Measurements from ENCODE around the gene MUC20. TPM values are rescaled to one million over a fixed set of nuclear protein-coding genes. Genes with fewer than 3 reads are reported as not detected.

MUC20 gene
- total and polyA plus RNA-seq, 9 of the 15 experiments (the other 6 are each of a cell fraction or from before 2014, with no cell fraction given), result 0.03 to 0.23 (median 0.15) TPM; not detected in 3

GRCh38 chr3:195715583-195716266, 5.1 kb upstream of the MUC20 start (continued):
- peak; percentile 97 for TF ChIP-seq TOE1 (IDR thresholded peaks at IDR 0.05; ENCODE audit: borderline replicate concordance)
- no peak for TF ChIP-seq TOE1 (CRISPR knock-in tag; IDR thresholded peaks at IDR 0.05; ENCODE audit: borderline replicate concordance, low read depth)
- peak; percentile 93; the same call in 1 of the 2 replicates for TF ChIP-seq SMARCC2 (IDR thresholded peaks at IDR 0.05; ENCODE audit: low read depth)
- no peak for TF ChIP-seq MLX (CRISPR knock-in tag; conservative IDR thresholded peaks at IDR 0.05)
- TF ChIP-seq HMG20A (CRISPR knock-in tag; conservative IDR thresholded peaks at IDR 0.05), result no peak
- TF ChIP-seq BHLHE40 (IDR thresholded peaks at IDR 0.05; ENCODE audit: low read length), result peak; percentile 88
- TF ChIP-seq ZNF551 (CRISPR knock-in tag; IDR thresholded peaks at IDR 0.05), result no peak
- peak; percentile 3 for TF ChIP-seq ZNF146 (CRISPR knock-in tag; IDR thresholded peaks at IDR 0.05; ENCODE audit: unreplicated experiment)
- TF ChIP-seq, protein P1, sequence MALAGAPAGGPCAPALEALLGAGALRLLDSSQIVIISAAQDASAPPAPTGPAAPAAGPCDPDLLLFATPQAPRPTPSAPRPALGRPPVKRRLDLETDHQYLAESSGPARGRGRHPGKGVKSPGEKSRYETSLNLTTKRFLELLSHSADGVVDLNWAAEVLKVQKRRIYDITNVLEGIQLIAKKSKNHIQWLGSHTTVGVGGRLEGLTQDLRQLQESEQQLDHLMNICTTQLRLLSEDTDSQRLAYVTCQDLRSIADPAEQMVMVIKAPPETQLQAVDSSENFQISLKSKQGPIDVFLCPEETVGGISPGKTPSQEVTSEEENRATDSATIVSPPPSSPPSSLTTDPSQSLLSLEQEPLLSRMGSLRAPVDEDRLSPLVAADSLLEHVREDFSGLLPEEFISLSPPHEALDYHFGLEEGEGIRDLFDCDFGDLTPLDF (CRISPR knock-in tag; IDR thresholded peaks at IDR 0.05), result no peak; the same call in 1 of the 2 replicates
- TF ChIP-seq DPF2 (IDR thresholded peaks at IDR 0.05), result peak; percentile 96
- TF ChIP-seq, protein P2, sequence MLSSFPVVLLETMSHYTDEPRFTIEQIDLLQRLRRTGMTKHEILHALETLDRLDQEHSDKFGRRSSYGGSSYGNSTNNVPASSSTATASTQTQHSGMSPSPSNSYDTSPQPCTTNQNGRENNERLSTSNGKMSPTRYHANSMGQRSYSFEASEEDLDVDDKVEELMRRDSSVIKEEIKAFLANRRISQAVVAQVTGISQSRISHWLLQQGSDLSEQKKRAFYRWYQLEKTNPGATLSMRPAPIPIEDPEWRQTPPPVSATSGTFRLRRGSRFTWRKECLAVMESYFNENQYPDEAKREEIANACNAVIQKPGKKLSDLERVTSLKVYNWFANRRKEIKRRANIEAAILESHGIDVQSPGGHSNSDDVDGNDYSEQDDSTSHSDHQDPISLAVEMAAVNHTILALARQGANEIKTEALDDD (IDR thresholded peaks at IDR 0.05), result peak; percentile 48; the same call in 1 of the 2 replicates
- no peak for TF ChIP-seq NFE2L1 (tag; IDR thresholded peaks at IDR 0.05; ENCODE audit: borderline replicate concordance, low read depth)
- TF ChIP-seq ZFX (CRISPR knock-in tag; IDR thresholded peaks at IDR 0.05), result peak; percentile 55
- TF ChIP-seq E2F5 (CRISPR knock-in tag; IDR thresholded peaks at IDR 0.05), result 0 out of 2 replicates have a peak, but pooled peaks have one; percentile 15
- no peak for TF ChIP-seq NFYB (IDR thresholded peaks at IDR 0.05; ENCODE audit: extremely low read depth, insufficient read length)
- TF ChIP-seq ZKSCAN1 (IDR thresholded peaks at IDR 0.05; ENCODE audit: low read depth, low read length), result no peak
- TF ChIP-seq BRCA1 (IDR thresholded peaks at IDR 0.05), result no peak
- no peak for TF ChIP-seq BRCA1 (CRISPR knock-in tag; IDR thresholded peaks at IDR 0.05)
- TF ChIP-seq LCOR (CRISPR knock-in tag; IDR thresholded peaks at IDR 0.05), result 0 out of 2 replicates have a peak, but pooled peaks have one; percentile 42
- 0 out of 2 replicates have a peak, but pooled peaks have one; percentile 69 for TF ChIP-seq GTF2A2 (tag; IDR thresholded peaks at IDR 0.05)
- peak; percentile 73; the same call in 1 of the 2 replicates for TF ChIP-seq HDAC2 (IDR thresholded peaks at IDR 0.05)
- TF ChIP-seq SRSF3 (IDR thresholded peaks at IDR 0.05; ENCODE audit: insufficient read depth, low read length), result no peak
- TF ChIP-seq FOXA3 (CRISPR knock-in tag; conservative IDR thresholded peaks at IDR 0.05 in 1 of 2, IDR thresholded peaks at IDR 0.05 in 1 of 2), result peak; percentile 94 to 95
- no peak for TF ChIP-seq MXI1 (IDR thresholded peaks at IDR 0.05; ENCODE audit: low read depth, low read length)
- no peak for TF ChIP-seq HDAC8 (tag; IDR thresholded peaks at IDR 0.05)
- no peak for TF ChIP-seq HNRNPL (IDR thresholded peaks at IDR 0.05; ENCODE audit: low read depth, low read length)
- TF ChIP-seq C11orf30 (IDR thresholded peaks at IDR 0.05; ENCODE audit: low read depth), result peak; percentile 88
